GM19372 (cell line): Measurements from ENCODE around the gene REXO2.

ENCODE experiments used
- ATAC-seq: cut with Tn5 transposase; IDR thresholded peaks from one replicate; pipeline ENCODE4 v1.9.1; 2021; ENCODE audit warnings: mild to moderate bottlenecking, low read depth, moderate library complexity; ENCODE audit not compliant: unreplicated experiment

REXO2 gene

DNA sequence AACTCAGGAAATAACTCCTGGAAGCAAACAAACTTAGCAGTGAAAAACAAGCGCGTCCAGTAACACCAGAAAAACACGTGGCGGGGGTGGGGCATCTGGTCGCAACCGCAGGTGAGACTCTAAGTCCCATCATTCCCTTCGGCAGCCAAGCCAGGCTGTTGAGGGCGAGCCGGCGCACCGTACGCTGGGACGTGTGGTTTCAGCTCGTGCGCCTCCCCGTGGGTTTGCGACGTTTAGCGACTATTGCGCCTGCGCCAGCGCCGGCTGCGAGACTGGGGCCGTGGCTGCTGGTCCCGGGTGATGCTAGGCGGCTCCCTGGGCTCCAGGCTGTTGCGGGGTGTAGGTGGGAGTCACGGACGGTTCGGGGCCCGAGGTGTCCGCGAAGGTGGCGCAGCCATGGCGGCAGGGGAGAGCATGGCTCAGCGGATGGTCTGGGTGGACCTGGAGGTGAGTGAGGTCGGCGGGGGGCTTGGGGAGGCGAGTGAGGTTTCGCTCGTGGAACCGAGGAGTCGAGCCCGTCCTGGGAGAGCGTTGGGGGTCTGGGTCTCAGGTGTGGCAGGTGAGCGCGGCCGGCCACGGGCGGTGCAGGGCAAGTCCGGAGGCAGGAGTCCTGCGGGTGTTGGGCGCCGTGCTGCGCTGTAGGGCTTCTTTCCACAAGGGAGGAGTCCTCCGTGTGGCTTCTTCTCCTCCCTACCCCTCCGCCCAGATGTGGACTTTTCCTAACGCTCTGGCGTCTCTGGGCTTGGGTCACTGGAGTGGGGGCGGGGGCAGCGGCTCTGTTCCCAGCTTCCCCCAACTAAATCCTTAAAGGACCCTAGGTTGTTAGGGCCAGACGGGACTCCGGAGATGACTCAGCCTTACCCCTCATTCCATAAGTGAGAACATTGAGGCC is at the start of gene REXO2:
TSS of gene REXO2 (plus strand) at position 239 of the 892 bp plus-strand sequence. CDS start at position 301, 62 bp downstream.
- ATAC-seq, result peak; percentile 99

DNA sequence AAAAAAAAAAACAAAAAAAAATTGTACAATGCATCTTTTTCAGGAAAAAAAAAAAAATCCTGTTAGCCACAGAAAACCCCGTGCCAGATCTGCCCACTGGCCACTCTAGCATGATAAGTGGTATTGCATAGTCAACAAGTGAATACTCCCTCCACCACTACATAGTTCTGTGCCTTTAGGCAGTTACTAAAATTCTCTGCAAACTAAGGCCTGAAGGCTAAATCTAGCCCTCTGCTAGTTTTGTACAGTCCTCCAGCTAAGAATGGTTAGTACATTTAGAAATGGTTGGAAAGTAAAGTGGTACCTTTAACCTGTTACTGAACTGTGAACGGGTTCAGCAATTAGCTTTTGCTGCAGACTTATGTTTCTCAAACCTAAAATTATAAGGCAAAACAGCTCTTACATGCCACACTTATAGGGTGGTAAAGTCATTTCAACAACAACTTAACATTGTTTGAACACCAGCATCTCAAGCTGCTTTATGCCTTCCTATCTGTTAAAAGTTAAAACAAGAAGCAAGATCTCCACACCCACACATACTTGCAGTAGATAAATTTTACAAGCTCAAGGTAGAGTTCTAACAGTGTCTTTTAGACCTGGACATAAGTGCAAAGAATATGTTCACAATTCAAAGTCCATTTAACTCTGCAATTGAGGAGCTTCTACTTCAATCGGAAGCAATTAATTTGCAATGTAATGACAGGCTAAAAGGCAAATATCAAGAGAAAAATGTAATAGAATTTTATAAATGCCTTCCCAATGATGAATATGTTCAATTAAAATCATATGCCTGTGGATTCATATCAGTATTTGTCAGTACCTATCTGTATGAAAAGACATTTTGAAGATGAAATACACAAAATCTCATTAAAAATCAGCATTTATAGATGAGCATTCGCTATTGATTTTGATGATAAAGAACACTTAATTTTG is 46.3 kb upstream of the REXO2 start:
- ATAC-seq, result no peak

DNA sequence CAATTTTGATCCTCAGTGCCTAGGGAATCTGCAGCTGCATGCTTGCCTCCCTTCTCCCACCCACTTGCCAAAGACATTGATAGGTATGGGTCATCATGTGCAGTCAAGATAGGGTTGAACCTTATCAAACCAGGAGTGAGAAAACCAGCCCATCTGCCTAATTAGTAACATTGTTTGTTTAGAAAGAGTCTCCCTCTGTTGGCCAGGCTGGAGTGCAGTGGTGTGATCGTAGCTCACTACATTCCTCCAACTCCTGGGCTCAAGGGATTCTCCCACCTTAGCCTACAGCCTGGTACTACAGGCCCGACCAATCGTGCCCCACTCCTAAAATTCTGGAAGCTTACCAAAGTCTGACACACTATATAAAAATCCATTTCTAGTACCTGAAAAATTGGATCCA is 43.5 kb upstream of the REXO2 start:
- no peak for ATAC-seq

DNA sequence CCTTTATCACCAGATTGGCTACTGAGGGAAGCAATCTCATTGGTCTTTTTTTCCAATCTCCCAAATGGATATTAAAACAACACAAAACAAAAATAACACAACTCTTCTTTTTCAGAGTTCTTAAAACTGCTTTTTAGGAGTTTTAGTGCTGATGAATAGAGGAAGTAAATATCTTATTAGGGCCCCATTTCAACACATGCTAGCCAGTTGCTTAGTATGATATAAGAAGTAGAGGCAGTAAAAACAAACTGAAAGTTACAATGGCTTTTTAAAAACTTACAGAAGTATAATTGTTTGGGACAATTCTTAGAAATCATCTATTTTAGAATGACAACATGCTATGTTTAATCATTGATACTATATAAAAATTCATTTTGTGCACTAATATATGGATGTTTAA is 42.4 kb upstream of the REXO2 start:
- ATAC-seq, result no peak

DNA sequence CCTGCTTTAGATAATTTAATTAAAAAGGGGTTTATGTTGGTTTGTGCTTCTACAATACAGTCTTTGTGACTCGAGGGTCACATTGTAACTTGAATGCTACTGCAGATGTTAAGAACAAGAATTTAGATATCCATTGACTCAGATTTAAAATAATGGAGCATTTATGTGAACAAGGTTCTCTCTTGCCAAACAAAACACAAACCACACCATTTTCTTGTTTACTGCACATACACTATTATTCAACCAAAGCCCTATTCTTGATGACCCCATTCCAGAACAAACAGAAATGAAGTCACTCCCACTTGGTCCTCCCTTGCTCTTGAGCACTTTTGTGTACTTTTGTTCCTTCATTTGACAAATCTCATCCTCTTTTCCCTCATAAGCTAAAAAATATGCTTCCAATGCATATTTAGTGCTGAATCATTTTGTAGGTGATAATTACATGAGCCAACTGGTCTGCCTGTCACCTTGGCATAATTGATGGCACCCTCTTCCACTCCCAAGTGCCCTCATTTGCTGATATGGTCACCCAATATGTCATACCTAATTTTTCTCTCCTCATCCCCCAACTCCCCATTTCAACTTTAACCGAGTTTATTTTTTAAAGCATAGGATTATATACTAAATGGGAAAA is 41.8 kb upstream of the REXO2 start:
- no peak for ATAC-seq

DNA sequence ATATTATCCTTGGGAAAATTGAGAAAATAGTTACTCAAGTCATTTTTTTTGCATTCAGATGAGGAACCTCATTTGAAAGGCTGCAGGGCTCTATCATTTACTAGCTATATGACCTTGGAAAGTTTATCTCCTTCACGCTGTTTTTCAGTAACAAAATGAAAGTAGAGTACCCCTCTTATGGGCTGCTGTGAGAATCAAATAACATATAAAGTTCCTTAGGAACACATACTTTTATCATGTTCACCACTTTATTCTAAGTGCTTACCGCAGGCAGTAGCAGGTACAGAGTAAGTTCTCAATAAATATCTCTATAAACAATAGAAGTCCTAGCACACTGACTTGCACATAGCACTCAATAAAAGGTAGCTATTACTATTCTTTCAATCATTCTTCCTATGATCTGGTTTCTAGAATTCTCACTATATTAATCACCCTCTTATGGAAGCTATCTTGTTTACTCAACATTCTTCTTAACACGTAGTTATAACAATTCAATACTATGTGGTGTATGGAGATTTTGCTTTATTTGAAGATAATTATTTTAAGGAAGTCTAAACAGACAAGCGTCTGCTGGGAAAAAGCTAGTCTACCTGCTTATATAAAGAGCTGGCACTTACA is 40.9 kb upstream of the REXO2 start:
- ATAC-seq, result no peak

DNA sequence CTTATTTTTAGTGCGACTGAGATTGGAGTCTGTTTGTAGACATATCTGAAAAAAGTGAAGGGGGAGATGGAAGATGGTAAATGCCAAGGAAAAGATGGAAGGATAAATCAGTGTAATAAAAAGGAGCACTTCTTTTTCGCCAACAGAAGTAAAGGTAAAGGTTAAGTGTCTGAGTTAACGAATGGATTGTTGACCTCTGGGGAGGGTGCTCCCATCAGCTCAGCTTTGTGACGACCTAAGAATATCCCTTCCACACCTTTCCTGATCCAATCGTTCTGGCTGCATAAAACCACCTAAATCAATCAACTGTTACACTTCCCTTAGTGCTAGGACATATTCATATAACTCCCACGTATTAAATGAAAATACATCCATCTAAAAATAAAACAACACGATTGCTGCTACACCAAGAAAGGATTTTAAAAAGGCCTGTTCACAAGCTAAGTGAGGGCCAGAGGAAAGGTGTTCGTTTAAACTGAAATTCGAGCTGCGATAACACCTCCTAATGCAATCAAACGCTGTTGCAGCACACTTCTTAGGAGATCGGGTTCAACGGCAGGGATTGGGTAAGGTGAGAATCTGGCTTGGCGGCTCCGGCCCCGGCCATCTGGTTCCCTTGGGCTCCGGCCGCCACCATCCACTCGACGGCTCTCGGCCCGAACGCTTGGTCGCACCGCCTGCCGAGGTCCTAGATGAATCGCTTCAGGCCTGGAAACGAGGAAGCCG is 39.6 kb upstream of the REXO2 start:
- ATAC-seq, result peak; percentile 28

DNA sequence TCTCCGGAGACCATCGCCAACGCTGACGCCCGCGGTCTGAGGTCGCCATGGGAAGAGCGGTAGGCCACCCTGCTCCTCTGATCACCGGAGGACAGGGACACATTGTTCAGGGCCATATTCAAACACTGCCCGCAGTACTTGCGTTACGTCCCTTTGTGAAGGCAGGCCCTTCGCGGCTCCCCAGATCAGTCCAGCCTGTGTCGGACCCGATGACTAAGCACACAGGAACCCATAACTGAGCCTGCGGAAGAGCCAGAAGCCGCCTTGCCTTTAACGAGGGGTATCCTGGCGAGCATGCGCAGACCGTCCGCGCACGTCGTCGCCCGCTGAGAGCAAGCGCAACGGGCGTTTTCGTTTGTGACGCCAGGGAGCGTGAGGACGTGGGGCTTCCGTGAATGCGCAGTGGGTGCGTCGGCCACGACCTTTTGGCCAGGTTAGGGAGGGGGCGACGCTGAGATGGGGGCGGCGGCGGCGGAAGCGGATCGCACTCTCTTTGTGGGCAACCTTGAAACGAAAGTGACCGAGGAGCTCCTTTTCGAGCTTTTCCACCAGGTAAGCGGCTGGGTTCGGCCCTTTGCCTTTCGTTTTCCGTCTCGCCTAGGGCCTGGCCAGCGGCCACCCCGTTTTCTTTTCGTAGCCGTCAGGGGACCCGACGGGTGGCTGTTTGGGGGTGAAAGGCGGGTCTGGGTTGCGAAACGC is 38.9 kb upstream of the REXO2 start, which contains the start of the genes C11orf71 and RBM7:
TSS of gene C11orf71 (minus strand) at position 296 of the 699 bp plus-strand sequence. CDS start at position 116, 180 bp downstream.
TSS of gene RBM7 (plus strand) at position 451 of the 699 bp plus-strand sequence. CDS start at position 457, 6 bp downstream.
- peak; percentile 93 for ATAC-seq

DNA sequence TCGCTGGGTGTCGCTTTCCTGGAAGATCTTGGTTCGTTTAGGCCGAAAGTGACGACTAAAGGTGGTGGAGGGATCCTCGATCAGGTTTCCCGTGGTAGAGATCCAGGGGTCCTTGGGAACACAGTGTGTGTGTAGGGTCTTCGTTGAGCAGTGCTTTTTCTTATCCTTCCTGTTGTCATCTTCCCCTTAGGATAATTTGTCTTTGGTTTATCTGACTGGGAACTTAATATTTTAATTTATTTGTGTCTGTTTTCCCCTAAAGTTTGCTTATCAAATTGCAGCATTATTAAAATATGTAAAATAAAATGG is 38.4 kb upstream of the REXO2 start:
- ATAC-seq, result no peak

DNA sequence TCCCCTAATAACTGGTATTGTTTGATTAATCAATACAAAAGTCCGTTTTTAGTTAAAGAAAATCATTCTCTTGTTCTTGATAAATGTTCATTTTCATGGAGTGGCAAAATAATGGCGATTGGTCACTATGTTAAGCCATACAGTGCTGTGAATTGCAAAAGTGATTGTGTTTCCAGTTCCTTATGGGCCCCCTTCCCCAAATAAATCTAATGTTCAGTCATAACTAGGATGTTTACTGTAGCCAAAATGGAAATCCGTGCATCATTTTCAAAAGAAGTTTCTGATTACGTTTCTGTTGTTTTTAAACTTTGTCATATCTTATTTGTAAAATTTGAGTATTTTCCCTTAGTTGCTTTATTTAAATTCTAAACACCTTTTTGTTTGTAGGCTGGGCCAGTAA is 38.0 kb upstream of the REXO2 start:
- no peak for ATAC-seq

DNA sequence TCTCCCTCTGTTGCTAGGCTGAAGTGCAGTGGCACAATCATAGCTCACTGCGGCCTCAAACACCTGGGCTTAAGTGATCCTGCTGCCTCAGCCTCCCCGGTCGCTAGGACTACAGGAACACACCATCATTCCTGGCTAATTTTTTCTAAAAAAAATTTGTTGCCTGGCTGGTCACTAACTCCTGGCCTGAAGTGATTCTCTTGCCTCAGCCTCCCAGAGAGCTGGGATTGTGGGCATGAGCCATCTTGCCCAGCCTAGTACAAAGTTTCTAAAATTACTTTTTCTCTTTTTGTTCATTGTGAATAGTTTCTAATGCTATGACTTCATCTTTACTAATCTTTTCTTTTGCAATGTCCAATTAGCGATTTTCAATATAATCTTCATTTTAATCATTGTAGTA is 26.3 kb upstream of the REXO2 start:
- ATAC-seq, result no peak

DNA sequence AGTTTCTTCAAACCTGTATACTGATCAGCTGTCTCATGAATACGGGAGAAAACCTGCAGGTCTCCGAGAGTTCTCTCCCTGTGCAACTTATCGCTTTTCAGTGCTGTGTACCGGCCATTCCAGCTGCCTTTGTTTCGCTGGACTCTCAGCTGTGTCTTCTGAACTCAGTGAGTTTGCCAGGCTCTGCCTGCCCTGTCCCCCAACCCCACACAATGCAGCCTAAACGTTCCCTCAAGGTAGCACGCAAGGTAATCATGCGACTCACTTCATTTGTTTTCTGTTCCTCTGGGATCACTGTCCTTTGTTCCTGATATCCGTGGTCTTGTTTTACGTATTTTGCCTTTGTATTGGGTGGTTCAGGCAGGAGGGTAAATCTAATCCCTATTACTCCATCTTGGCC is 25.3 kb upstream of the REXO2 start:
- no peak for ATAC-seq

DNA sequence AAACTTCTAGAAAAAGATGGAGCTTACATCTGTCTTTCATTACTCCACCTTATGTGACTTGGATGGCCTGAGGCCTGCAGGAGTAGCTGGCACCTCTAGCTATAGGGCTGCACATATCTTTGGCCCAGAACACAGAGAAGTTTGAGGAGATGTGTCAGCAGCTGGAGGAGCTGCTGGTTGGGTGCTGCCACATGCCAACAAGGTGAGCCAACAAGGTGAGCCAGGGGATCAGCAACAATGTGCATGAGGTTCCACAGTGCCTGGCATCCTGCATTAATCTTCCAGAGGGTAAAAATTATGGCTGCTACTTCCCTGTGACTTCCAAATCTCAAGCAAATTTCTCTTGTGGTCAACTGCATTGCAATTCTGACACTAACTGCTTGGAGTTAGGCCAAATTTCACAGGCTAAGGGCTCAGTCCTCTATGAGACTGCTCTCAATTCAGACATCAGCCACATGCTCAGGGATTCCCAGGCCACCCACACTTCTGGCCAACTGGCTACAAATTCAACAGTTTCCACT is 22.8 kb upstream of the REXO2 start:
- ATAC-seq, result no peak

DNA sequence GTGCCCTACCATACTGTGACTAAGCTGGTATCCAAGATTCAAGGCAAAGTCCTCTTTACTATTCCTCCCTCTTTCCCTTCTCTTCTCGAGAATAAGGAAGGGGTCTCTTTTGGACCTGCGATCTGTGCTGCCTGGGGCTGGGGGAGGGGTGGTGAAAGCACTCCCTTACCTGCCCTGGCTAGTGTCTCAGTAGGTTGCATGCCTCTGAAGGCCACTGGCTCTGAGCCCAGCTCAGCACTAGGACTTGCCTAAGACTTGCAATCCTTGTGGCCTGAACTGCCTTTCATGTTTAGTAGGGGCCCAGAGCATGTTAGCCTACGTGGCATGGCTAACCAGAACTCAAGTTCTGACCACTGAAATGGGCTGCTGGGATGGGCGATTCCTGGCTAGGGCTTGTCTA is 13.0 kb upstream of the REXO2 start:
- ATAC-seq, result no peak

DNA sequence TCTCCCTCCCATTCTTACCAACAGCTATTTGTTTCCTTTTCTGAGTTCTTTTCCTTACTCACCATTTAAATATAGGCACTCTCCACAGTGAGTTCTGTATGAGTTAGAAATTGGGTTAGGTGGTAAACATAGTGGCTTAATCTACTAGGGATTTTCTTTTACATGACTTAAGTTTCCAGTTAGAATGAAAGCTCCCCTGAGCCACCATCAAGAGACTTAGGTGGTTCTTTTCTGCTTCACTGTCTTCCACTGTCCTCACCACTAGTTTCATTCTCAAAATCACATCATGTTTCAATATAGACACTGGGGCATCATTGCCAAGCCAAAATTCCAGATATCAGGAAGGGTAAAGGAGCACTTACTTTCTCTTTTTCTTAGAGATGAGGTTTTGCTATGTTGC is 9.0 kb upstream of the REXO2 start:
- no peak for ATAC-seq

DNA sequence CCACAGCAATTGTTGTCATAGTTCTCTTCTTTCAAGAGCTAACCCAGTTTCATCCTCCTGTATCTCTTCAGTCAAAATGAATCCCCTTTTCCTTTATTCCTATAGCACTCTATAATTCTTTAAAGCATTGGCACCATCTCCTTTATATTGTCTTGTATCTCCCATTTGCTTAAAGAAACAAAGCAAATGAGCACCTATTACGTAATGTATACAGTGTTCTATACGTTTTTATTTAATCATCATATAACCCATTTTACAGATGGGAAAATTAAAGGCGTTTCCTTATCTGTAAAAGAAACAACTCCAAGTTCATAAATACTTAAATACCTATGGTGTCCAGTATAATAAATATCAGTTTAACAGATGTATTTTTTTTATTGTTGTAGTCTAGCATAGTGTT is 6.4 kb upstream of the REXO2 start:
- no peak for ATAC-seq

DNA sequence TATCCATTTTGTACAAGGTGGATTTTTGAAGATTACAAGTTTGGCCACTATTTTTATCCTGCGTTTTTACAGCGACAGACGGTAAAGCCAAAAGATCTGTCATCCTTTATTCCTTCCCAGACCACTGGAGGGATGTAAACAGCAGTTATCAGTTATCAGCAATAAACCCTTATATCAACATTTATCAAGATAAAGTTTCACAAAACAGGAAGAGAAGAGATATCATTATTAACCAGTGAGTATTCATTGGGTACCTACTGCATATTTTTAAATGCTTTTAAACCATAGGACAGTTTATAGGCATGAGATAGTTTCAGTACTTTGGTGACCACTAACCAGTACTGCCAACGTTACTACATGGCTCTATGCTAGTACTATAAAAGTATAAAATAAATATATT is 5.9 kb upstream of the REXO2 start:
- no peak for ATAC-seq

DNA sequence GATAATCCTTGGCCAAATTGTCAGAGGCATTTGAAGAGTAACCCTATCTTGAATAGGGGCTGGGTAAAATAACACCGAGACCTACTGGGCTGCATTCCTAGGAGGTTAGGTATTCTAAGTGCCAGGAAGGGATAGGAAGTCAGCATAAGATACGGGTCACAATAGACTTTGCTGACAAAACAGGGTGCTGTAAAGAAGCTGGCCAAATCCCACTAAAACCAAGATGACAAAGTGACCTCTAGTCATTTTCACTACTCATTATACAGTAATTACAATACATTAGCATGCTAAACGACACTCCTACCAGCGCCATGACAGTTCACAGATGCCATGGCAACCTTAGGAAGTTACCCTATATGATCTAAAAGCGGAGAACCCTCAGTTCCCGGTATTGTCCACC is 964 bp upstream of the REXO2 start:
- ATAC-seq, result no peak
